SKM-1 treated with dmso at 0.1 percent for 144 hours (cell line): ENCODE measurements around the gene TYW5.

Experiments used
- DNase-seq: peaks from one replicate; lab custom pipeline; 2025; ENCODE audit not compliant: unreplicated experiment; lab: John Stamatoyannopoulos, UW

Gene TYW5

GRCh38 chr2:199955339-199956061 lies at the start of gene TYW5, which contains the start of gene MAIP1:
TSS of gene TYW5 (minus strand) at chr2:199955491. CDS start at chr2:199955470, 21 bp downstream.
TSS of gene MAIP1 (plus strand) at chr2:199955582. CDS start at chr2:199955799, 217 bp downstream.
- DNase-seq: peak; percentile 87

GRCh38 chr2:200003444-200003843 lies 48.2 kb upstream of the TYW5 start:
- no peak for DNase-seq

GRCh38 chr2:200000444-200001163 lies 45.3 kb upstream of the TYW5 start:
- DNase-seq: no peak

- DNase-seq: no peak
Measured at GRCh38 chr2:199999166-199999565, 43.9 kb upstream of the TYW5 start.

- DNase-seq: no peak
Measured at GRCh38 chr2:199997296-199997695, 42.0 kb upstream of the TYW5 start.

GRCh38 chr2:199994896-199995295 lies 39.6 kb upstream of the TYW5 start:
- DNase-seq: no peak

GRCh38 chr2:199994371-199994770 lies 39.1 kb upstream of the TYW5 start:
- no peak for DNase-seq

GRCh38 chr2:199992296-199992695 lies 37.0 kb upstream of the TYW5 start:
- no peak for DNase-seq

- DNase-seq: no peak
Measured at GRCh38 chr2:199991691-199992090, 36.4 kb upstream of the TYW5 start.

- no peak for DNase-seq
Measured at GRCh38 chr2:199989822-199990221, 34.5 kb upstream of the TYW5 start.

- no peak for DNase-seq
Measured at GRCh38 chr2:199988151-199988550, 32.9 kb upstream of the TYW5 start.

- no peak for DNase-seq
Measured at GRCh38 chr2:199987586-199987985, 32.3 kb upstream of the TYW5 start.

GRCh38 chr2:199985625-199986207 lies 30.4 kb upstream of the TYW5 start:
- DNase-seq: peak; percentile 88

GRCh38 chr2:199984755-199985154 lies 29.5 kb upstream of the TYW5 start:
- no peak for DNase-seq

GRCh38 chr2:199984159-199984558 lies 28.9 kb upstream of the TYW5 start:
- DNase-seq: no peak

GRCh38 chr2:199983534-199983933 lies 28.2 kb upstream of the TYW5 start:
- DNase-seq: no peak

GRCh38 chr2:199982126-199982843 lies 27.0 kb upstream of the TYW5 start:
- no peak for DNase-seq

- peak; percentile 22 for DNase-seq
Measured at GRCh38 chr2:199979832-199980628, 24.7 kb upstream of the TYW5 start.

- no peak for DNase-seq
Measured at GRCh38 chr2:199979398-199979797, 24.1 kb upstream of the TYW5 start.

- DNase-seq: no peak
Measured at GRCh38 chr2:199977984-199978415, 22.7 kb upstream of the TYW5 start.
